Measurements from ENCODE around the gene GORASP1. TPM values are rescaled to one million over a fixed set of nuclear protein-coding genes. Genes with fewer than 3 reads are reported as not detected.
A peak's percentile ranks its signal among the peaks of the same experiment; 100 is the strongest.

The GORASP1 gene
- total and polyA plus RNA-seq, 2 of the 8 experiments (the other 6 are each of a cell fraction or from before 2014, with no cell fraction given) = 33.4 to 33.5 TPM

DNA sequence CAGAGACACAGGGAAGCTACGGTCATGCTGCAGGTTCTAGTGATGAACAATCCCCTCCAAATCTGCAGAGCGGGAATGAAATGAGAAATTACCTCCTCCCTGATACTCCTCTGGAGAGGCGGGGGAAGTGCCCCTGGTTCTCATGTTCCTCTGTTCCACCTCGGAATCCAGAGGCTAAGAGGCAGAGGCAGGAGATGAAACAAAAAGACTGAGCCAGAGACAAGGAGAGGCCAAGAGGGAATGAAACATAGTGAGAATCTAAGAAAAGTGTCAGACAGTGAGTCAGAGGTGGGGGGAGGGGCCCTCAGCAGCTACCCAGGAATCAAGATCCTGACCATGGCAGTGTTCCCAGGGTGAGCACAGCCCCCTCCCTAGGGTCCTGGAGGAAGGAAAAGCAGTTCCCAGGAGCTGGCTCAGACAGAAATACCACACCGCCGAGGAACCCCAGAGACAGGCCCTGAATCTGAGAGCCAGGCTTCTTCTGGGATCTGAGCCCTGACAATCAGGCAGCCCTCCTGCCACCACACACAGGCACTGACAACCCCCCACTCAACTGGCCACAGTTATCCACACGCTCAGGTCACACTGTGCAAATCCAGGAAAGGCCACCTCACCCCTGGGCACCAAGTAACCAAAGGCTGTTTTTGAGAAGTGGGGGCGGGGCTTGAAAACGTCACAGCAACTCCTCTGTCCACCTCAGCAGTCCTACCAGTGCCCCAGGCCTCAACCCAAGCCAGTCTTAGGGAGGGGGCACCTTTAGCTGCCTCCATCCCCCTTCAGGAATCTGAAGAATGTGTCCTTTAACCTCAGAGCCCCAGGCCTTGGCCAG, 43.6 kb upstream of the GORASP1 start:
- Histone ChIP-seq H3K27me3 (replicated peaks in 1 of 4; ENCODE audit: control insufficient read depth in 3 of 4, extremely low read depth in 1 of 4, insufficient read depth in 3 of 4, low read length in 3 of 4) (no peaks in the 10 kb centered on the region), H3K4me2 (ENCODE audit: insufficient read depth in 1 of 2, low read depth in 2 of 2, low read length in 2 of 2) (peak overlapping the region; percentile 97 to 99), H2BK120ac (replicated peaks; ENCODE audit: low read depth, low read length) (peak overlapping the region; percentile 88), H3K79me1 (ENCODE audit: low read depth, low read length) (peaks cover 18% of the 10 kb centered on the region; the same call in 1 of the 2 replicates), H3K56ac (replicated peaks; ENCODE audit: insufficient read length, low read depth, low read length) (no peak overlapping the region), H4K91ac (replicated peaks; ENCODE audit: insufficient read length, low read length) (peak overlapping the region; percentile 86), H3K14ac (ENCODE audit: insufficient read length) (peak overlapping the region; percentile 13), H3K9me3 (ENCODE audit: insufficient read depth in 2 of 2, low read depth in 1 of 2, low read length in 1 of 2) (no peaks in the 10 kb centered on the region), H4K20me1 (replicated peaks in 1 of 2; ENCODE audit: control insufficient read depth in 1 of 2, insufficient read depth in 2 of 2, low read length in 2 of 2) (peaks cover 7 to 32% of the 10 kb centered on the region in 2 experiments), H3K4me3 (ENCODE audit: extremely low read depth in 1 of 4, insufficient read depth in 2 of 4, low read depth in 3 of 4, low read length in 4 of 4) (peak overlapping the region; percentile 64 to 85 (median 78); a peak in 6 of 8 replicates), H4K8ac (ENCODE audit: extremely low read depth, insufficient read depth, low read length) (peak overlapping the region; percentile 84; the same call in 1 of the 2 replicates), H3K23ac (ENCODE audit: insufficient read length) (no peak overlapping the region), H3K79me2 (ENCODE audit: control insufficient read depth in 1 of 2, insufficient read depth in 2 of 2, low read length in 2 of 2) (peaks cover 14 to 44% of the 10 kb centered on the region in 2 experiments), H2BK5ac (ENCODE audit: low read depth, low read length) (peak overlapping the region; percentile 99), H3K27ac (ENCODE audit: low read depth, low read length) (peak overlapping the region; percentile 75), H3K4me1 (replicated peaks in 1 of 4; ENCODE audit: control insufficient read depth in 3 of 4, insufficient read depth in 4 of 4, low read length in 3 of 4) (peaks cover 21 to 58% (median 39%) of the 10 kb centered on the region in 4 experiments), H3K18ac (ENCODE audit: extremely low read depth, low read length) (peak overlapping the region; percentile 99), H2BK12ac (ENCODE audit: low read depth, low read length) (peak overlapping the region; percentile 99), H2BK15ac (ENCODE audit: low read length) (peak overlapping the region; percentile 98; the same call in 1 of the 2 replicates), H2AFZ (ENCODE audit: low read length) (no peak overlapping the region), H3K23me2 (ENCODE audit: low read depth, low read length) (peaks cover 21% of the 10 kb centered on the region), H2AK5ac (ENCODE audit: low read depth, low read length) (peak overlapping the region; percentile 97), H2BK20ac (ENCODE audit: low read length) (peak overlapping the region; percentile 98), H3K9ac (replicated peaks in 1 of 4; ENCODE audit: extremely low read depth in 1 of 4, low read depth in 3 of 4, low read length in 3 of 4) (peak overlapping the region in 3 of 4 experiments; percentile 35 to 66 (median 65); a peak in 6 of 7 replicates), H3K4ac (replicated peaks; ENCODE audit: insufficient read length, low read depth, low read length) (peak overlapping the region; percentile 30), H3K36me3 (ENCODE audit: control insufficient read depth in 2 of 4, insufficient read depth in 4 of 4, low read length in 3 of 4) (peaks cover 0 to 5% (median under 1%) of the 10 kb centered on the region in 4 experiments; a peak in 2 of 8 replicates), H4K5ac (ENCODE audit: insufficient read length, low read depth, low read length) (peak overlapping the region; percentile 31)
- ChIA-PET CTCF (ENCODE audit: partially characterized antibody) (interaction anchor here (0.6 to 2.2 kb wide), 5 partner anchors 10 to 1003 kb away, joined by 3 to 8 read pairs (median 4); partner anchors contain the start of gene XIRP1), POLR2A (ENCODE audit: partially characterized antibody) (interaction anchor here (0.7 to 2.9 kb wide), 14 partner anchors 7 to 1910 kb away, joined by 3 to 16 read pairs (median 4); partner anchors contain the start of gene RPSA)
- peak; percentile 81 for TF ChIP-seq RBBP5 (IDR thresholded peaks at IDR 0.05; ENCODE audit: borderline replicate concordance, low read depth, low read length)
- TF ChIP-seq FOSL1 (IDR thresholded peaks at IDR 0.05; ENCODE audit: insufficient read depth, low read depth, low read length) = no peak
- TF ChIP-seq CREB1 (IDR thresholded peaks at IDR 0.05) = peak; percentile 77
- peak; percentile 87 for TF ChIP-seq ASH2L (IDR thresholded peaks at IDR 0.05; ENCODE audit: low read length)
- TF ChIP-seq EP300 (IDR thresholded peaks at IDR 0.05; ENCODE audit: borderline replicate concordance in 1 of 2, low read depth in 2 of 2, low read length in 2 of 2) = peak in 1 of 2 experiments; percentile 25; a peak in 2 of 3 replicates
- peak; percentile 73; the same call in 1 of the 2 replicates for TF ChIP-seq SP1 (IDR thresholded peaks at IDR 0.05; ENCODE audit: low read depth, low read length)
- TF ChIP-seq CHD1 (IDR thresholded peaks at IDR 0.05; ENCODE audit: low read depth, low read length) = no peak
- peak; percentile 91 for TF ChIP-seq JUND (IDR thresholded peaks at IDR 0.05; ENCODE audit: low read length)
- TF ChIP-seq TEAD4 (IDR thresholded peaks at IDR 0.05; ENCODE audit: low read depth, low read length) = peak; percentile 96
- FAIRE-seq = no peak
- 25% methylated on average over 9 of the region's 9 CpGs; no CpG with 5 or more reads in 1 of the 2 experiments for WGBS, 2 experiments (ENCODE audit: extremely low coverage in 1 of 2, insufficient coverage in 1 of 2, insufficient read length in 1 of 2, insufficient replicate concordance in 2 of 2, low coverage in 1 of 2, low lambda C conversion rate in 2 of 2, missing lambda C conversion rate in 1 of 2)
- DNase-seq (ENCODE audit: low read depth in 1 of 2, low spot score in 2 of 2) = no peak

Measured in H1 (cell line).